GM04504 (cell line): ENCODE measurements around the gene RAF1.

Source experiments
- DNase-seq: peaks from one replicate; pipeline ENCODE4 v3.0.0-alpha.2; 2012; ENCODE audit warnings: low read depth

The RAF1 gene

DNA sequence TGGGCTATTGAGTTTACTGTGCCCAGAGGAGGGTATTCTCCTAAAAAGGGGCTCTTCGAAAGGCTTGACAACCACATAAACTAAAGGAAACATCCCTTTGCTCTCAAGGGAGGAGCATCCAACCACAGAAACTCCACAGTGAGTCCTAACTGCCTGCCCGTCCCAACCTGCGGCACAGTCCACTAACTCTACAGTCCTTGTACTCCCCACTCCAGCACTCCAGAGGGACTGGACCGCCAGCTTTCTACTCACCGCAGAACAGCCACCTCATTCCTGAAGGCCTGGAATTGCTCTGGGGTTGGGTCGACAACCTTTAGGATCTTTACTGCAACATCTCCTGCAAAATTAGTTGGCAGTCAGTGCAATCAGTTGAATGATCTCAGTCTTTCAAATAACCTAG is 72.5 kb downstream of the RAF1 start:
- DNase-seq: no peak

DNA sequence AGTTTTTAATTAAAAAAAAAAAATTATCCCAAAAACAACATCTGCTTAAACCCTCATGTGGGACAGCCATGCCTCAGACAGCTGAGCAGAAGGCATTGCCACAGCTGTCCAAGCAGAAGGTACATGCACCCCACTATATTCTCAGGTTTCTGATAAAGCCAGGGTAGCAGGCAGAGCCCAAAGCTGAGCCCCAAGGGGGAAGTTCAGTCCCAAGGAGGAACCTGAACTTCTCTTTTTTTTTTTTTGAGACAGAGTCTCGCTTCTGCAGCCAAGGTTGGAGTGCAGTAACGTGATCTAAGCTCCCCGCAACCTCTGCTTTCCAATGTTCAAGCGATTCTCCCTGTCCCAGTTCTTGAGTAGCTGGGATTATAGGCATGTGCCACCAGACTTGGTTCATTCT is 73.8 kb downstream of the RAF1 start:
- DNase-seq: no peak

DNA sequence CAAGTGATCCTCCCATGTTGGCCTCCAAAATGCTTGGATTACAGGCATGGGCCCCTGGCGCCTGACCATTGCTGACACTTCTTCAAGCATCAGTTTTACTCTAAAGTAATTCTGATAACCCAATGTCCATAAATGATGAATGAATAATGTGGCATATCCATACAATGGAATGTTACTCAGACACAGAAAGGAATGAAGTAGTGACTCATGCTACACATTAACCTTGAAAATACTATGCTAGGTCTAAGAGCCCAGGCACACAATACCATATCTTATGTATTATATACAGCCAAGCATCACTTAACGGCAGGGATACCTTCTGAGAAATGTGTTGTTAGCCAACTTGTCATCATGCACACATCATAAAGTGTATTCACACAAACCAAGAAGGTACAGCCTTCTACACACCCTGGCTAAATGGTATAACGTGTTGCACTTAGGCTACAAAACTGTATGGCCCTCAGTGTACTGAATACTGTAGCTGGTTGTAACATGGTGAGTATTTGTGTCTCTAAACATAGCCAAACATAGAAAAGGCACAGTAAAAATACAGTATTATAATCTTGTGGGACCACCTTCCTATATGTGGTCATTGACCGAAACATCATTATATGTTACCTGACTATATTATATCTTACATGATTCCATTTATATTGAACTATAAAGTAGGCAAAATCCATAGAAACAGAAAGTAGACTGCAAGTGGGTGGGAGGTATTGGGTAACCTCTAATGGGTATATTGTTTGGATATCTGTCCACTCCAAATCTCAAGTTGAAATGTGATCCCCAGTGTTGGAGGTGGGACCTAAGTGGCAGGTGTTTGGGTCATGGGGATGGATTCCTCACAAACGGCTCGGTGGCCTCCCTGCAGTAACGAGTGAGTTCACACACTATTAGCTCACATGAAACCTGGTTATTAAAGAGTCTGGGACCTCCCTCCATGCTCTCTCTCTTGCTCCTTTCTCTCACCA is 75.6 kb downstream of the RAF1 start:
- DNase-seq: no peak

DNA sequence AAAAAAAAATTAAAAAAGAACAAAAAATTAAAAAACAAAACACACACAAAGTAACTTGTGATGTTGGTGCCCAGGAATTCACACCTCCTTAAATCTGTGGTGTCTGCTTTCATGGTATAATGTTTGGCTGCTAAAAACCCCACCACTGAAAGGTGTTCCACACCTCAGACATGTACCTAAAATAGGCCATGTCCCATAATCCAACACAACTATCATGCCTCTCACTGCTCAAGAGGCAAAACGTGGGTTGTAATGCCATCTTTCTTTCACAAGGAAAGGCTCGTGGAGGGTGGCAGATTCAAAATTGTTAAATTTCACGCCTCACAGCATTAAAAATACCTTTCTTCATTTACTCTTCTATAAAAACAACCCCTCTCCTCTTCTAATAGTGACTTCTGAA is 77.5 kb downstream of the RAF1 start:
- no peak for DNase-seq

DNA sequence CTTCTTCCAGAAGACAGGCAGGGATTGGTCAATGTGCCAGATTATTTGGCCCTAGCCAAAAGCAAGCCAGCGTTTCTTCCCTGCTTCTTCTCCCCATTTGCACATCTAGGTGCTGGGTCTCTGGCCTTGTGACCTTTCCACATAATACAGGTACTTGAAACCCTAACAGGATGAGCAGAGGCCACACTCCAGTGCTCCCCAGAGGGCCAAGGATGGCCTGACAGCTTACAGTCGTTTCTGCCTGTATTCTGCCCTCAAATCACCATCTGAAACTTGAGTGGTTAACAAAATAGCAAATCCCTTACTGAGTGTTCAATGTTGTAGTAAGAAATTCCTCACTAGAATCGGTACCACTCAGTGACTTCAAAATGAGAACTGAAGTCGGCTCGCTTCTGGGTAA is 77.9 kb downstream of the RAF1 start:
- no peak for DNase-seq

DNA sequence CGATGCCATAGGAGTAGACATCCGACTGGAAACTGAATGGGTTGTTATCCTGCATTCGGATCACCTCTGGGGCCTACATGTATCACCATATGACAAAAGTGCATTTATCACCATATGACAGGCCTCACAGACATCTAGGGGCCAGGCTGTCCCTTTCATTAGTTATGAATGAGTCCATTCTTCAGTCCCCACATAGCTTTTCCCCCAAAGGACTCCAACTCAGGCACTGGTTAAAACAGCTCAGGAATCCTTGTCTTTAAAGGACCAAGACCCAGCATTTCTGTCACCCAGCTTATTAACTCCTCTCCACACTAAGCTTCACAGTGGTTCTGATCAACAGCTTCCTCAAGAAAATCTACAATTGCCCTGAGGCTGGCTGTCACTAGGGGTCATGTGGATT is 78.7 kb downstream of the RAF1 start:
- DNase-seq: no peak

DNA sequence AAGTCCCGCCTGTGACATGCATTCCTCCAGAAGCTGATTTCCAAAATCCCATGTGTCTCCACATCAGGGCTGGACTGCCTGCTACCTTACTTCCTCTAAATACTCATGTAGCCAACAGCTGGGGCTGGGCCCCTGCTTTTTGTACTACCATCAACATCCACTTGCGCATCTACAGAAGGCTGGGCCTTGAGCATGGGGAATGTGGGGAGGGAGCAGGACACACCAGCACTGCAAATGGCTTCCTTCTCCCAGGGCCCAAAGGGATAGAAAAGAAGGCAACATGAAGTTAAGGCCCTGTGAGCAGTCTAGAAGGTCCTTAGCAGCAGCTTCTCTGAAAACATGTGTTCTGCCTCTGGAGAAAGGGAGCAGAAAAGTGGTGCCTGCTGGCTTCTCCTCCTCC is 79.8 kb downstream of the RAF1 start:
- DNase-seq: no peak

DNA sequence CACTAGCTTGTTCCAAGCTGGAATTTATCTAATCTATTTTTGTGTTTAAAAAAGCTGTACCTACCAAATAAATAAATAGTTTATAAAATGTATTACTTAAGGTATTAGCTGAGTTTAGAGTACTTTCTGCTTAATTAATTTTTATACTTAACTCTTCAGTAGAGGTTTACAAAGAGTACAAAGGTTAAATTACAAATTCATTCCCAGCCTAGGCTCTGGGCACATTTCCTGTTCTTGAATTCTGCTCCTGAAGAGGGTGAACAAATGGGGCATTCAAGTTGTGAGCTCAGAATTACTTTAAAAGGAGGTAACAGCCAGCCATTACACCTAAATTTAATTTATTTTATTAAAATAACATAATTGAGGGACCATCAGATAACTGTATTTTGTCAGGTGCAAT is 80.6 kb downstream of the RAF1 start:
- no peak for DNase-seq

DNA sequence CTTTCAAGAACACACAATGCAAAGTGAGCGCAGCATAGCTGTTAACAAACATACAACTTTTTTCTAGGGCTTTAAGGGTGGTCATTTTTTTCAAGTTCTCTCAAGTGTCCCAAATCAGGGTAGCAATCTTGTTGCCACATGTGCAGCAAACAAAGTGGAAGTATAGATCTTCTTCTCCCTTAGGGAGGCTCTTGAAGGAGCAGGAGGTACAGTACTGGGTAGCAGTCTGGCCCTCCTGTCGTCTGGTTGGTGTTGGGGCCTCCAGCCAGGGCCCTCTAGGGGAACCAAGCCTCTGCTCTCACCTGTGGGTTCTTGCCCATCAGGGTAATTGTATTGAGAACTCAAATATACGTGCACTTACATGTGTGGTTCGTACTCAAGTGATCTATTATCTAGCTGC is 81.2 kb downstream of the RAF1 start:
- no peak for DNase-seq

DNA sequence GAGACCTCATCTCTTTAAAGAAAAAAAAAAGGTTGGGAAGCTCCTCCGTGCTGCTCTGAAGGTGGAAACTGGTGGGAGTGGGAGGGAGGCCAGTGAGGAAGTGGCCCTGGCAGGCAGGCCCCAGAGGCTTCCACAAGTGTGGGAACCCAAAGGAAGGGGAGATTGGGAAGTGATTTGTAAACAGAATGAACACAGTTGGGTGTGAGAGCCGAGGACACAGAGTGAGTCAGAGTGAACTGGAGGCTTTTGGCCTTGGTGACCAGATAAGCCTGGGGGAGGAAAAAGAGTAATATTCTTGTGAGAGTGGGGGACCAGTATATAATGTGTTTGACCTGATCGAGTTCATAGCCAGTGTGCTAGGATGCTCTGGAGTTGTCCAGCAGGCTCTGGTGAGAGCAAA is 84.0 kb downstream of the RAF1 start:
- DNase-seq: no peak

DNA sequence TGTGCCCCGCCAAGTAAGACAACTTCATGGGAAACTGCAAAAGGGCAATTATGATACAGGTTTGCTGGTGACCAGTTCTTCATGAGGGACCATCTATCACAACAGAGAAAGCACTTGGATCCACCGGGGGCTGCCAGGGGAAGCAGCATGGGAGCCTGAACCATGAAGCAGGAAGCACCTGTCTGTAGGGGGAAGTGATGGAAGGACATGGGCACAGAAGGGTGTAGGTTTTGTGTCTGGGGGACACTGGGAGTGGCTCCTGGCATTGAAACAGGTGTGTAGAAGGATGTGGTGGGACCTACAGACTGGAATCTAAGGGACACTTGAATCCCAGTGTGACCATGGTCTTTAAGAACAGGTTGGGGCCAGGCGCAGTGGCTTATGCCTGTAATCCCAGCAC is 84.5 kb downstream of the RAF1 start:
- no peak for DNase-seq

DNA sequence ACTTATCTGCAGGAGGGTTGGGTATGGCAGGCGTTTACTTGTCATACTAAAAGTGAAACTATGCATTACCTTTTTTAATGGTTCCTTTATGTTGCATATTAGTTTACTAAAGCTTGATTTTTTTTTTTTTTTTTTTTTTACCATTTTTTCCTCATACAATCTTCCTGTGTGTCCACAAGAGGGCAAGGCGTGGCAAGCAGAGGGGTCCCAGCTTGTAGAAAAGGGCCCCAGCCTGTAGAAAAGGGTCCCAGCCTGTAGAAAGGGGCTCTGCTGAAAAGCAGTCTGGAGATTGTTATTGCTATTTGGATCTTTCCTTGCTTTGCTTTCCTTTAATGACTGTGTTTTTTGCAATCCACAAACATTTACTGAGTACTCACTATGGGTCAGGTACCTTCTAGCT is 85.2 kb downstream of the RAF1 start:
- no peak for DNase-seq

DNA sequence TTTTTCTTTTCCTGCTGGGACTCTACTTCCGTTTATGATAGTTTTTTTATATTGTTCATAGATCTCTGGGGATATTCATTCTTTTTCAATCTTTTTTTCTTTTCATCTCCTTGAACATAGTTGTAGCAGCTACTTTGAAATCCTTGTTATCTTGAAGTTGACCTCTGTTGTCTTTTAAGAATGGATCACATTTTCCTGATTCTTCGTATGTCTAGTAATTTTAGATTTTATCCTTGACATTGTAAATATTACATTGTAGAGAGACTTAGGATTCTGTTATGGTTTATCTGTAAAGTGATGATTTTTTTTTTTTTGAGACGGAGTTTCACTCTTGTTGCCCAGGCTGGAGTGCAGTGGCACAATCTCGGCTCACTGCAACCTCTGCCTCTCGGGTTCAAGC is 86.5 kb downstream of the RAF1 start:
- DNase-seq: no peak

DNA sequence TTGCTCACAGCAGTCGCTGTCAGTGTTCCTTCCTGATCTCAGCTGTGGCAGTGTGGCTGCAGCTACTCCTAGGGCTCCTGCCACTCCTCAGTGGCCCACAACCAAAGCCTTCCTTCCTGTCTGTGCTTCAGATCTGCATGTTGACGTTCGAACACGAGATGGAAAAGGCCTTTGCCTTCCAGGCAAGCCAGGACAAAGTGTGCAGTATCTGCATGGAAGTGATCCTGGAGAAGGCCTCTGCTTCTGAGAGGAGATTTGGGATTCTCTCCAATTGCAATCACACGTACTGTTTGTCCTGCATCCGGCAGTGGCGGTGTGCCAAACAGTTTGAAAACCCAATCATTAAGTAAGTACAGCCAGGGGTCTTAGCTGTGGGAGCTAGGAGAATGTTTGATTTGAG is 89.3 kb downstream of the RAF1 start:
- DNase-seq: no peak

DNA sequence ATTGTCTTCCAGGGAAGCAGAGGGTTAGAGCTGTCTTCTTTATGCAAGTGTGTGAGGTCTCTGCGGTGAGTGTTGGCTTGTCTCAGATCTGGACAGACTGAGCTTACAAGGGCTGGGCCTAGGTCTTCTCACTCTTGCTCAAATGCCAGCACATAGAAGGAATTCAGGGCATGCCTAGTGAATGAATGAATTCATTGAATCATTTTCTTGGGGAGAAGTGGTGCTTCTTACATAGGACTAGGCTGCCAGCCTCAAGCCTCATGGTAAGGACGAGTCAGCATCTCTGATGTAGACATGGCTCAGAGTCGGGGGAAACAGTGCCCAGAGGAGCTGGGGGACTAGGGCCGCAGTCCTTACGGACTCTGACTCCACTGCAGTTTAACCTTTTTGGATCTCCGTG is 89.8 kb downstream of the RAF1 start:
- DNase-seq: no peak

DNA sequence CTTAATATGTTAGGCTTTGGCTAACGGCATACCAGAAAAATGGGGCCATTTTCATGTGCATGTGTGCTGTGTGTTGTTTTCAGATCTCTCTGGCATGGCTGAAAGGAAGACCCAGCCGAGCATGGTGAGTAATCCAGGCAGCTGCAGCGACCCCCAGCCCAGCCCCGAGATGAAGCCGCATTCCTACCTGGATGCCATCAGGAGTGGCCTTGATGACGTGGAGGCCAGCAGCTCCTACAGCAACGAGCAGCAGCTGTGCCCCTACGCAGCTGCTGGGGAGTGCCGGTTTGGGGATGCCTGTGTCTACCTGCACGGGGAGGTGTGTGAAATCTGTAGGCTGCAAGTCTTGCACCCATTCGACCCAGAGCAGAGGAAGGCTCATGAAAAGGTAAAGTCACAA is 91.9 kb downstream of the RAF1 start:
- DNase-seq: no peak

DNA sequence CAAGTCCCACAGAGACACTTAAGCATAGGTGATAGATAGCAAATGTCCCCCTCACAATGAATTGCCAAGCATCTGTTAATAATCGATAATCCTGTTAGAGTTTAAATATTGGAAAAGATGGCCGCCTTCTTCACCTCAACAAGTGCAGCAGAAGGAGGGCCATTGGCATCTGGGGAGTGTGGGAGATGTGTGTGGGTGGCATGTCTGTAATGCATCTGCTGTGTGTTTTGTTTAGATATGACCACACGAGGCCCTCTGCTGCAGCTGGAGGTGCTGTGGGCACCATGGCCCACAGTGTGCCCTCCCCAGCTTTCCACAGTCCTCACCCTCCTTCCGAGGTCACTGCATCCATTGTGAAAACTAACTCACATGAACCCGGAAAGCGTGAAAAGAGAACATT is 94.1 kb downstream of the RAF1 start:
- DNase-seq: no peak

DNA sequence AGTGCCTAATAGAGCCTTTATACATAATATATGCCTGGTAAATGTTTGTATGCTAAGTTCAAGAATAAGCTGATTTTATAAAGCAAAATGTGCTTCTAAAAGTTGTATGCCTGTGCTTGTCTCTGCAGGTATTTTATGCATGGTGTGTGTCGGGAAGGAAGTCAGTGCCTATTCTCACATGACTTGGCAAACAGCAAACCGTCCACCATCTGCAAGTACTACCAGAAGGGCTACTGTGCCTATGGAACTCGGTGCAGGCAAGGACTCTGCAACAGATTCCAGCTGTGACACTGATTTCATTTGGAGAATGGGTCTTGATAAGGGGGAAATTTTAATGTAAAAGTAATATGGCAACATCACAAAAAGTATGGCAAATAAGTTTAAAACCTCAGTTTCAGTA is 95.2 kb downstream of the RAF1 start:
- no peak for DNase-seq

DNA sequence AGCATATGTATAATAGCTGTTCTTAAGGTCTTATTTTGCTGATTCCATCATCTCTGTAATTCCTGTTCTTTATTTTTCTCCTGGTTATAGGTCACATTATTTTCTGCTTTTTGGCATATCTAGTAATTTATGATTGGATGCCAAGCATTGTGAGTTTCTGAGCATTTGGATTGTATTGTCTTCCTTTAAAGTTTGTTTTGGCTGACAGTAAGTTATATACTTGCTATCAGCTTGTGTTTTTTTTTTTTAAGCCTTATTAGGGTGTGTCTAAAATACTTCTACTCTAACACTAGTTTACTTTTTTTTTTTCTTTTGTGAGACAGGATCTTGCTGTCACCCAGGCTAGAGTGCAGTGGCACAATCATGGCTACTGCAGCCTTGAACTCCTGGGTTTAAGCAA is 96.9 kb downstream of the RAF1 start:
- no peak for DNase-seq

DNA sequence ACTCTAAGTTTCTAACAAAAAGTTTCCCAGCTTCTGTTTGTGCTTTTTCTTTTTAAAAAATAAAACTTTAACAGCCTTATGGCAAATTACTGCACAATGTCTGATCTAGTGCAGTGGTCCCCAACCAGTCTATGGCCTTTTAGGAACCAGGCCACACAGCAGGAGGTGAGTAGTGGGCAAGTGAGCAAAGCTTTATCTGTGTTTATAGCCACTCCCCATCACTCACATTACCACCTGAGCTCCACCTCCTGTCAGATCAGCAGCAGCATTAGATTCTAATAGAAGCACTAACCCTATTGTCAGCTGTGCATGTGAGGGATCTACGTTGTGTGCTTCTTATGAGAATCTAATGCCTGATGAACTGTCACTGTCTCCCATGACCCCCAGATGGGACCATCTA is 101.5 kb downstream of the RAF1 start:
- DNase-seq: no peak

DNA sequence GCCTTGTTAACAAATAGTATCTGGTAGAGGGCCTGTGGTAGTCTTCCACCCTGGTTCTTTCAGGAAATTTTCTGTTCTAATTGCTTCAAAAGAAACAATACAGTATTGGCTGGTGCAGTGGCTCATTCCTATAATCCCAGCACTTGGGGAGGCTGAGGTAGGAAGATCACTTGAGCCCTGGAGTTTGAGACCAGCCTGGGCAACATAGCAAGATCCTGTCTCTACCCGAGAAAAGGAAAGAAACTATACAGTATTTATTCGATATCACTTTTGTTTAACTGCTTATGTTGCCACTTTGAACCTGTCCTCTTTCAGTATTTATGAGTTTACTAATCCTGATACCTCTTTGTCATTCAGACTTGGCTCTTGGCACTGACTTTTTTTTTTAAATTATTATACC is 102.5 kb downstream of the RAF1 start:
- DNase-seq: no peak

DNA sequence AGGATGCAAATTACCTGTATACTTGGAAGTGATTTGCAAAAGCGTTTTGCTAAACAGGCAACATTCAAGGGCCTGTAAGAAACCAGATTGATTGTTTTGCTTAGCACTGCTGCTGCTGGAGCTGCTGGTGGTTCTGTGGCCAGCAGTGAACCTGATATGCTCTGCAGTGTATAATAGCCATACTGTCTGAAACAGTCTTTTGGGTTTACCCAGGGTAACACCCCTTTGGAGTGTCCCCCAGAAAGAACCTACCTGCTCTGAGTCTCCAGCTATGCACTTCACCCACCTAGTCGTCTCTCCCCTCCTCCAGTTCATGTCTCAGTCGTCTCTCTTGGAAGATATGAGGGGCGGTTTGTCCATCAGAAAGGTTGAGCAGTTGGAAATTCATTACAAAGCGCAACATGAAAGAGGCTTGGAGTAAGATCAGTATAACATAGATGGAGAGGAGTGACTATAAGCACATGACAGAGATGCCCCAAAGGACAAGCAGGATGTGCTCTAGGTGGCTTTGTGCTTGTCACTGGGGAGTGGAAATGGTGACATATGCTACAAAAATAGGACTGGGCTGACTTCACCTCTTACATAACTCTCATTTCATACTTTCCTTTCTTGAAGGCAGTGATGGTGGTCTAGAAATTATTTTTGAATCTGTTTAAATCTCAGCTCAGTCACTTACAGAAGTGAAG is 103.3 kb downstream of the RAF1 start:
- no peak for DNase-seq

DNA sequence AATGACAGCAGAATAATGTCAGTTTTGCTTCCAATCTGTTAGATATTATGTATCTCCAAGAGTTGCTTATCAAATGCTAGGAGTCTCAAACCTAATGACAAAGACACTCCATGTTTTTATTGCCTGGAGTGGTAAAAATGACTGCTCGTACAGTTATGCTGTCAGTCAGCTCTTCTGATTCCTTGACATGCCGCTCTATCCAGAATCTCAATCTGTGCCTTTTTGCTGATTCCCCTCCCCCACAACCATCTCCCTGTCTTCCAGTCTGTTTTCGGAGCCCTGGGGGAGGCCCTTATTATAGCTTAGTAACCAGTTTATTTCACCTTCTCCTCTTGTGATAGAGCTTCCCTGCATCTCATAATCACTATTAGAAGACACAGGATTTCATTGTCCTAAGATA is 104.4 kb downstream of the RAF1 start:
- no peak for DNase-seq

DNA sequence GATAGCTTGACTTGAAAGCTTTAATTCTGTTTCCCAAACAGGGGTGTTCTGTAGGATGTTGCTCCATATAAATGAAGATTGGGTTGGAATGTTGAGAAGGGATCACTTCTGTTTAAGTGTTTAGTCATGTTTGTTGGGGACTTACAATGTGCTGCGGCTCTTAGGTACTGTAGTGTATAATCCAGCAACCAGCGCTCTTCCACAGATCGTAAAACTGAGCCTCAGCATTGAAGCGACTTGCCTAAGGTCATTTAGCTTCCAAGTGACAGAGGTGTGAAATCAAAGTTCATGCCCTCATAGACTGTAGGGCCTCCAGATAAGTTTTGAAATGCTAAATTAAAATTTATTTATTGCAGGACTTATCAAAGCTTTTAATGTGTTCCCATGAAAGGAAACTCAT is 105.2 kb downstream of the RAF1 start:
- DNase-seq: no peak
